PC-9 (cell line): ENCODE data around the gene UQCC5. TPM values are rescaled to one million over a fixed set of nuclear protein-coding genes. Genes with fewer than 3 reads are reported as not detected.
"Not testable (repeated sequence)": the region's sequence is repeated elsewhere in the genome, so short reads cannot be mapped to it uniquely, and the experiment has no call there.

Experiments used
- BruUV-seq: library from RNA; stranded (reverse); fragments of 400-500 nt; replicated peaks from 2 replicates; lab custom pipeline; 2021; lab: Mats Ljungman, UMichigan
- CTCF ChIA-PET: fragments of 300-600 bp; sonication (Branson Sonifier 250); formaldehyde crosslinking; loops from one replicate; lab custom pipeline; 2022; ENCODE audit warnings: antibody characterized with exemption; lab: Charles Lee
- POLR2A ChIA-PET: fragments of 300-600 bp; sonication (Branson Sonifier 250); formaldehyde crosslinking; loops from one replicate; lab custom pipeline; 2022; ENCODE audit warnings: antibody characterized with exemption; ENCODE audit not compliant: unreplicated experiment; lab: Charles Lee
- DNase-seq, 2 experiments: peaks; one replicate each; pipeline versions ENCODE4 v3.0.0 to v3.0.0-alpha.2; 2015 to 2022; ENCODE audit warnings: mixed read lengths in 1 of 2
- H2AFZ ChIP-seq: fragments of 200-600 bp; sonication (generic); 2 replicates; pipeline ENCODE4 v1.8.1; 2017; ENCODE audit warnings: antibody characterized with exemption
- H3F3A ChIP-seq: fragments of 200-600 bp; sonication (generic); 2 replicates; pipeline ENCODE4 v1.8.1; 2017; ENCODE audit warnings: antibody characterized with exemption, mild to moderate bottlenecking, low read depth; ENCODE audit not compliant: insufficient read depth
- H3K27ac ChIP-seq: fragments of 200-600 bp; sonication (generic); 2 replicates; pipeline ENCODE4 v1.6.1; 2016; ENCODE audit warnings: mixed run types
- H3K27me3 ChIP-seq: fragments of 200-600 bp; sonication (generic); 2 replicates; pipeline ENCODE4 v1.6.1; 2016; ENCODE audit warnings: low read depth, mixed run types; ENCODE audit not compliant: insufficient read depth
- H3K36me3 ChIP-seq: fragments of 200-600 bp; sonication (generic); 2 replicates; pipeline ENCODE4 v1.6.1; 2016; ENCODE audit warnings: low read depth, mixed run types
- H3K4me1 ChIP-seq: fragments of 200-600 bp; sonication (generic); replicated peaks from 2 replicates; pipeline ENCODE4 v1.6.1; 2016; ENCODE audit warnings: mixed run types; ENCODE audit not compliant: insufficient read depth
- H3K4me2 ChIP-seq: fragments of 200-600 bp; sonication (generic); 2 replicates; pipeline ENCODE4 v1.6.1; 2017; ENCODE audit warnings: mixed run types
- H3K4me3 ChIP-seq: fragments of 200-600 bp; sonication (generic); 2 replicates; pipeline ENCODE4 v1.6.1; 2016; ENCODE audit warnings: mixed run types
- H3K79me2 ChIP-seq: fragments of 200-600 bp; sonication (generic); 2 replicates; pipeline ENCODE4 v1.6.1; 2017; ENCODE audit warnings: low read depth, mixed run types
- H3K9me2 ChIP-seq: fragments of 200-600 bp; sonication (generic); 2 replicates; pipeline ENCODE4 v1.8.1; 2017; ENCODE audit warnings: mild to moderate bottlenecking; ENCODE audit not compliant: insufficient read depth
- H3K9me3 ChIP-seq: fragments of 200-600 bp; sonication (generic); 2 replicates; pipeline ENCODE4 v1.8.1; 2016; ENCODE audit warnings: low read depth; ENCODE audit not compliant: insufficient read depth
- H4K20me1 ChIP-seq: fragments of 200-600 bp; sonication (generic); 2 replicates; pipeline ENCODE4 v1.8.1; 2017; ENCODE audit not compliant: insufficient read depth
- CTCF ChIP-seq: fragments of 200-600 bp; sonication (generic); conservative IDR thresholded peaks from 2 replicates; pipeline ENCODE4 v1.6.1; 2017; ENCODE audit warnings: mixed run types, antibody characterized with exemption, mild to moderate bottlenecking, moderate library complexity
- EZH2 ChIP-seq: fragments of 200-600 bp; sonication (generic); IDR thresholded peaks from 2 replicates; pipeline ENCODE4 v1.8.0; 2017; ENCODE audit warnings: antibody characterized with exemption, low read depth
- intact Hi-C: fragments of 100-400 bp; cut with micrococcal nuclease; formaldehyde crosslinking; loops from one replicate; pipeline ENCODE4 v1.10.0; 2022; ENCODE audit not compliant: unreplicated experiment
- total RNA-seq: library from RNA; stranded (reverse); gene quantifications from 2 replicates; pipeline ENCODE4 v1.2.3, GENCODE V29; 2021

The UQCC5 gene
- total RNA-seq, 1 experiment from 2014 or later = 13.3 TPM

DNA sequence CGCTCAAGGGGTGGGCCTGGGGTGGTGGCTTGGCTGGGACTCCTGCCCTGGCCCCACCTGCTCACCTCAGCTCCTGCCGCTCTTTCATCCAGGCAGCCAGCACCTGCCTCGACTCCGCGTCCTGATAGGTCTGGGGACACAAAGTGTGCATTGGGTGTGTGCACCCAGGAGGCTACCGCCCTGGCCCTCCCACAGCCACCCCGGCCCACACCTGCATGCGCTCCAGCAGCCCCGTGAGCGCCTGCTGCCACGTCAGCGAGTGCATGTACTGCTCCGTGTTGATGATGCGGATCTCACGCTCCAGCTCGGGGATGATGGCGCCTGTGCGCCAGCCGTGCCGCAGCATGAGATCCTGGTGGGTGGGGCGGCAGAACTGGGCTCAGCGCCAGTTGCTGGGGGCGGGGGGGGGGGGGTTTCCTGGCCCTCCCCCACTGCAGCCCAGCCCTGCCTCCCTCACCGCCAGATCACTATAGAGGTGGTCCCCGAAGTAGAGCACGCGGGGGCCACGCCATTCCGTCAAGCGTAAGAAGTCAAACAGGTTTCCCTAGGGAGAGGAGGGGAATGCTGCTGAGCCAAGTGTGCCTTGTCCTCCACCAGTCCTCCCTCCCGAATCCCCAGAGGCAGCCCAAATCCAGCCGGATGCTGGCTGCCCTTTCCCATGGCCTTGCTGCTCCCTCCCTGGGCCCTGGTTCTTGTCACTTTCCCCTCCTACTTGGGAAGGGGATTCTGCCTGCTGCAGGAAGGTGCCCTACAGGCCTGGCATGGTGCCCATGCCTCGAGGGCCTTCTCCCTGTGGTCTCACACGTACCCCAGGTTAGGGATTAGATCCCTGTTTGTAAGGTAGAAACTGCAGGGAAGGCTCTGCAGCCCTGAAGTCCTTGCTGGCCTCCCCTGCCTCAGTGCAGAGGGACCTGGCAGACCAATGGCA is 11.4 kb upstream of the UQCC5 start:
- Histone ChIP-seq H3K4me3 (no peak overlapping the region), H4K20me1 (no peaks in the 10 kb centered on the region), H3K79me2 (no peaks in the 10 kb centered on the region), H3K27ac (0 out of 2 replicates have a peak overlapping the region, but pooled peaks have one; percentile 23), H3K4me1 (peaks cover 9% of the 10 kb centered on the region; the same call in 1 of the 2 replicates), H3F3A (peaks cover 7% of the 10 kb centered on the region; the same call in 1 of the 2 replicates), H3K36me3 (no peaks in the 10 kb centered on the region), H3K9me2 (no peaks in the 10 kb centered on the region), H3K4me2 (no peak overlapping the region), H2AFZ (no peak overlapping the region), H3K27me3 (no peaks in the 10 kb centered on the region), H3K9me3 (no peaks in the 10 kb centered on the region)
- ChIA-PET POLR2A (interaction anchor here (0.5 to 0.6 kb wide), 2 partner anchors 11 to 29 kb away, joined by 3 read pairs; partner anchors contain the start of gene UQCC5), CTCF (no interaction called here)
- DNase-seq = peak in 1 of 2 experiments; percentile 43
- no TSS peak for BruUV-seq
- intact Hi-C loops = no loop called here
- TF ChIP-seq CTCF (no peak), EZH2 (no peak)

- H3K4me2 ChIP-seq = 0 out of 2 replicates have a peak overlapping the region, but pooled peaks have one; percentile 4
These were observed 10.5 kb upstream of the UQCC5 start for GRCh38 chr3:52525680-52526561.

GRCh38 chr3:52526671-52527038 is 9.8 kb upstream of the UQCC5 start:
- H3K9me2 ChIP-seq, H3K36me3 ChIP-seq, H3K27ac ChIP-seq, H3K9me3 ChIP-seq, H2AFZ ChIP-seq, H4K20me1 ChIP-seq, DNase-seq, H3K4me1 ChIP-seq, H3K27me3 ChIP-seq, BruUV-seq, H3F3A ChIP-seq, H3K79me2 ChIP-seq, H3K4me3 ChIP-seq: not testable (repeated sequence)
- ChIA-PET POLR2A (interaction anchor here (0.6 to 1.1 kb wide), 4 partner anchors 10 to 250 kb away, joined by 3 to 7 read pairs (median 4); partner anchors contain the start of gene UQCC5), CTCF (interaction anchor here (0.6 kb wide), 1 partner anchor 125 kb away, joined by 3 read pairs; no protein-coding TSS in a partner anchor)
- 0 out of 2 replicates have a peak overlapping the region, but pooled peaks have one; percentile 4 for H3K4me2 ChIP-seq
- intact Hi-C loops = loop anchor here (2.0 kb wide), 2 partner anchors 72 to 144 kb away; partner anchors contain the start of genes NISCH and TNNC1

More at GRCh38 chr3:52525680-52526561, 10.5 kb upstream of the UQCC5 start:
- Histone ChIP-seq H3K9me3 (no peaks in the 10 kb centered on the region), H2AFZ (no peak overlapping the region), H3K9me2 (no peaks in the 10 kb centered on the region), H3K27me3 (no peaks in the 10 kb centered on the region), H3K4me3 (no peak overlapping the region), H3F3A (peaks cover 7% of the 10 kb centered on the region; the same call in 1 of the 2 replicates), H3K36me3 (no peaks in the 10 kb centered on the region), H3K79me2 (no peaks in the 10 kb centered on the region), H3K27ac (0 out of 2 replicates have a peak overlapping the region, but pooled peaks have one; percentile 23), H4K20me1 (no peaks in the 10 kb centered on the region), H3K4me1 (peaks cover 9% of the 10 kb centered on the region; the same call in 1 of the 2 replicates)
- ChIA-PET POLR2A (interaction anchor here (0.6 to 1.1 kb wide), 5 partner anchors 10 to 249 kb away, joined by 3 to 7 read pairs (median 3); partner anchors contain the start of gene UQCC5), CTCF (no interaction called here)
- peak; percentile 86 to 94 for DNase-seq
- intact Hi-C loops = loop anchor here (2.0 kb wide), 2 partner anchors 71 to 145 kb away; partner anchors contain the start of genes NISCH and TNNC1
- BruUV-seq = no TSS peak
- TF ChIP-seq CTCF (no peak), EZH2 (no peak)
